CD4-positive, alpha-beta T cell treated with Interleukin-21 for 1 hour (primary cell): ENCODE results near the gene GNAZ.
"Not testable (repeated sequence)": the region's sequence is repeated elsewhere in the genome, so short reads cannot be mapped to it uniquely, and the experiment has no call there.

Source experiments
- DNase-seq: peaks from one replicate; pipeline ENCODE4 v3.0.0-alpha.2; 2020

GNAZ gene

DNA sequence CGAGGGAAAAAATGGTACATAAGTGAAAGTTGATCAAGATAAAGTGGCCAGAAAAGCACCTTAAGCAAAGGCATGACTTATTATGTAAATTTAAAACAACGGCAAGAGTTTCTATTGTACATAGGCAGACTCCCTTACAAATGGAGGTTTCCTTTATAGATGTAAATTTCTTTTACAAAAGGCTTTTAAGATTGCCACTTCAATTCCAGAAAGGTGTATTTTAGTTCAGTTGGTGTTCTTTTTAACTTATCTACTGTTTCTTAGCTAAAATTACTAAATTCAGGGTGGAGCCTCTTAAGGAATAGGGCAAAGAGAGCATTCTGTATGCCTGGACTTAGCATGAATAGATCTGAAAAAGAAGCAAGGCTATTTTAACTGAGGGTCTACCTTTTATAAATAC is 24.9 kb upstream of the GNAZ start:
- no peak for DNase-seq

DNA sequence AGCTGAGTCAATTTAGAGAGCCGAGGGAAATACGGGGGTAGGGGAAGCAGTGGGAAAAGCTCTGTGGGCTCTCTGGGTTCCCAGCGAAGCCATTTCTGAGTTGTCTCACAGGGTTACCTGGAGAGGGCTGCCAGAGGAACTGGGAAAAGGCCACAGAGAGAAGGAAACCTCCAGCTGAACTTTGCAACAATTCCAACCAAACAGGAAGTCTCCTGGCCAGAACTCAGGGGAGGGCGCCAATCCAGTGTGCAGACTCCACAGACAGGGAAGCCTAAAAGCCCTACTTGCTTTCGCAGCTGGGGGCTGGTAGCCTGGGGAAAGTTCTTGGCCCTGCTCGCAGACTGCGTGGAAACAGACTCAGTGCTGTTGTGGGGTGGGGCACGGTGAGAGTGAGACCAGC is 23.1 kb upstream of the GNAZ start:
- no peak for DNase-seq

DNA sequence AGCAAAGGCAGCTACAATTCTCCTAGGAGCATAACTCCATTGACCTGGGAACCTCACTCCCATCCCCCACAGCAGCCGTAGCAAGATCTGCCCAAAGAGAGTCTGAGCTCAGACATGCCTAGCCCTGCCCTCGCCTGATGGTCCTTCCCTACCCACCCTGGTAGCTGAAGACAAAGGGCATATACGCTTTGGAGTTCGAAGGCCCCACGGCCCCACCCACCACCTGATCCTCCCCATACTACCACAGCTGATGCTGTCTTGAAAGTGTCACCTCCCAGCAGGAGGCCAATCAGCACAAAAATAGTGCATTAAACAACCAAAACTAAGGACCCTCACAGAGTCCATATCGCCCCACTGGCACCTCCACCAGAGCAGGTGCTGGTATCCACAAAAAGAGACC is 22.6 kb upstream of the GNAZ start:
- no peak for DNase-seq

DNA sequence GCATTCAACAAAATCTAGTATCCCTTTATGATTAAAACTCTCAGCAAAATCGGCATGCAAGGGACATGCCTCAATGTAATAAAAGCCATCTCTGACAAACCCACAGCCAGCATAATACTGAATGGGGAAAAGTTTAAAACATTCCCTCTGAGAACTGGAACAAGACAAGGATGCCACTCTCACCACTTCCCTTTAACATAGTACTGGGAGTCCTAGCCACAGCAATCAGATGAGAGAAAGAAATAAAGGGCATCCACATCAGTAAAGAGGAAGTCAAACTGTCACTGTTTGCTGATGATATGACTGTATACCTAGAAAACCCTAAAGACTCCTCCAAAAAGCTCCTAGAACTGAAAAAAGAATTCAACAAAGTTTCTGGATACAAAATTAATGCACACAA is 19.8 kb upstream of the GNAZ start:
- DNase-seq = not testable (repeated sequence)

DNA sequence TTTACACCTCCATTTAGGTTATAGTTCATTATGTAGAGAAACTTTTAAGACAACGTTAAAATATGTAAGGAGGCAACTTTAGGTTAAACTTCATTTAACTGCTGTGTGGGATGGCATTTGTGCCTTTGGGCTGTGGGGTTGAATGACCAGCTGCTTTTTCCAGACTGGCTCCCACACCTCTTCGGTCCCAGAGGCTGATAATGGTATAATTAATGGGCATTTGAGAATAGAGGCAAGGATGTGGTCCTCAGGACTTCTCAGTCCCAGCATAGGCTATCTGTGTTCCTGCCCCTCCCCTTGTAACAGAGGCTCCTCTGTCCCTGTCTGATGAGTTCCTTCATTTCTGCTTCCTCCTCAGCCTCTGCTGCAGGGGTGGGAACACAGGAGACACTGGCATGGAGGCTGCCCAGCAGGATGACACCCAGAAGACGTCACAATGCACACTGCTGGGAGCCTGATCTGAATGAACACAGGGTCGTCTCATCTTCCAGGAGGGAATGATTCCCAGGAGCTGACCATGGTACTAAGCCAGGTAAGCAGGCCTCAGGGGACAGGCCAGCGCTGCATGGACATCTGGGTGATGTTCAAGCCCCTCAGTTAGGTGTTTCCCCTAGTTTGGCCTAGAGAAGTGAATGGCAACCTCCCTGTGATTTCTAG is 17.1 kb upstream of the GNAZ start:
- DNase-seq = no peak

DNA sequence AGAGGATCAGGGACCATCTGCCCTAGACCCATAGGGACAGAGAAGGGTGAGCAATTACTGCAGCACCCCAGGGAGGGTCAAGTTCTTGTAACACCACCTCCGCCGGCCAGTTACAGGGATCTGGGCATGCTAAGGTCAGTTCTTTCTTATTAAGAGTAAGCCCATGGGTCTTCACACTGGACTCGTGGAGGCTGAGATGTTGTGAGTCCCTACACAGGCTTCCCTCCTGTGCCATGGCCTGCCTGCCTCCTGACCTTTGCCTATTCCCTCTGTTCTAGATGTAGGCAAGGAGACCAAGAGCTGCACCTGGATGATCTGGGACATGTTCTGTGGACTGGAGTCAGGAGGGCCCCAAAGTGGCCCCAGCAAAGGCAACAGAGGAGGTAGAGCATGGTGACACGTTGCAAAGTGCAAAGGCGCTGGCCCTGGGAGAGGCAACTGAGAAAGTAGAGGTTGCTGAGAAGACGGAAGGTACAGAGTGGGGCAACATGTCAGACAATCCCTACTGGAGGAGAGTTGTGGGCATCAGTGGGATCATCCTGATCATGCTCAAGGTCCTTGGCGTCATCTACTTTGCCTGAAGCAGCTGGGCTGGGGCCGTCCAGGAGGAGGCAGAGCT is 16.3 kb upstream of the GNAZ start:
- no peak for DNase-seq

DNA sequence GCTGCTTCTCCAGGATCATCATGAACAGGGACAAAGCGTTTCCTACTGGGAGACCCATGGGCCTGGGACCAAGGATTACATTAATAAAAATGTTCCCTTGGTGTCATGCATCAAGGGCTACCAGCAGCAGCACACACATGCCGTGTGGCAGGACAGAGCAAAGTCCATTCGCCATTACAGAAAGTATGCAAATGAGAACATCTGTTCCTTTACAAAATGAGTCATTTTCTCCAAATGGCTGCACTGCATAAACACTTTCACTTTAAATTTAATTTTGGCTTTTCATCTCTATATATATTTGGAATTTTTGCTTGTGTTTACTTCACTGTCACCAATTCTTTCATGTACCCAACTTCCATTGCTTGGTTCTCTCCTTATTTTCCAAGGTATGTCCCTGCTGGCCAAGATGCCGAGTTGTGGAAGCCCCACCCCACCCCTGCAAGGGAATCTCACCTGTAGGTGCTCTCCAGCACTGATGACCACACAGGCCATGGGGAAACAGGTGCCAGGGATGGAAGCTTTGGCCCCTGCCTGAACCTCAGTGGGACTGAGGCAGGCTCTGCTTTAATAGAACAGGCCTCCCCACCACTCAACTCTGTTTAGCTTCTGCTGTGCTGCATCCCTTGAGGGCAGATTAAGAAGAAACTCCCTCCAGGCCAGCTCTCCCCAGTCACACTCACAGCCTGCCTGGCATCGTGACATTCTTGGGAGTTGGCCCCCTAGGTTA is 15.6 kb upstream of the GNAZ start:
- DNase-seq = no peak

DNA sequence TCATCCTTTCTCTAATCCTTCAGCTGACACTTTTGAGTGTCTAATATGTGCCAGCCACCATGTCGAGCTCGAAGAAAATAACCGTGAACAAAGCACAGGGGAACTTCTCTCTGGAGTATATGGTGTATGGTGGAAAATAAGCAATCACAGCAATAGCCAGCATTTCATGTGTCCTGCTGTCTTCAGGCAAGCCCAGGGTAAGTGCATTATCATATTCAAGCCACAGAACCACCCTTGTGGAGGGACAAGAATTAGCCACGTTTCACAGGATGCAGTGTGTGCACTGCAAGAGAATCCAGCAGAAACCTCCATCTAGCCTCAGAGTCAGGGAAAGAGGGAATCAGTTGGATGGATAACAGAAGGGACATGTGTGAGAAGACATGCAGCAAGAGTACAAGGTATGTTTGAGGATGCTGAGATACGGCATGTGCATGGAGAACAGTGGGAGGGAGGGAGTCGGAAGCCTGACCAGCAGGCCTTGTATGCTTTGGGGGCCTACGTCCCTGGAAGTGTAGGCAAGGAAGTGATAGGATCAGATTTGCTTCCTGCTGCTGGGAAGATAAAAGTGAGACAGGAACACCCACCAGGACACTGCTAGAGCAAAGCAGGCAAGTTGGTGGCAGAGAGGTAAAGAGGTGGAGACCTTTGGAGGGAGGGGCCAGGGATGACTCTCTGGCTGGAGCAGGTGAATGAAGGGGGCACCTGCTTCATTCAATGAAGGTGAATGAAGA is 14.7 kb upstream of the GNAZ start:
- no peak for DNase-seq

DNA sequence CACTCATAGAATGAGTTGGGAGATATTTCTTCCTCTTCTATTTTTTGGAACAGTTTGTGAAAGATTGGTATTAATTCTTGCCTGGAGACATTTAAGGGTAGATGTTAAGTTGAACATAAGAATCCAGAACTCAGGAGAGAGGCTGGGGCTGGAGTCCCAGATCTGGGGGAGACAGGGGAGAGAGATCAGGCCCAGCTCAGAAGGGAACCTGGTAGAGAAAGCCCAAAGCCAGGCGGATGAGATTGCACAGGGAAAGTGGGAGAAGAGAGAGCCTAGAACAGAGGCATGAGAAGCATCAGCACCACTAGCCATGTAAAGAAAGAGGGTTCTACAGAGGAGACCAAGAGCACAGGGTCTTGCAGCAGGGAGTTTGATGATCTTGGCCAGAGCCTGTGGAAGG is 13.0 kb upstream of the GNAZ start:
- no peak for DNase-seq

DNA sequence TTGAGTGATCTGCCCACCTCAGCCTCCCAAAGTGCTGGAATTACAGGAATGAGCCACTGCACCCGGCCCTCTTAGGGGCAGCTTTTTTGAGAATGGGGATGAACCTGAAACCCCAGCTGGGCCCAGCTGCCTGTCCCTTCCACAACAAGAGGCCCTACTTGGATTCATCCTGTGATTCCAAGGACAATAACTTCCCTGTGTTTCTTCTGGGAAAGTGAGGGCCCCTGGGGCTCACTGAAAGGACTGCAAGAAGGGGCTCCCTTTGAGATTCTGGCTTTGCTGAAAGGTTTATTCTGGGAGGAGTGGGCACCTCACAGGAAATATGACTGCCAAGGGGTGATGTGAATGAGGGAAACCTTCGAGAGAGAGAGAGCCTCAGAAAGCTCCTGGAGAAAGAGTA is 12.3 kb upstream of the GNAZ start:
- no peak for DNase-seq

DNA sequence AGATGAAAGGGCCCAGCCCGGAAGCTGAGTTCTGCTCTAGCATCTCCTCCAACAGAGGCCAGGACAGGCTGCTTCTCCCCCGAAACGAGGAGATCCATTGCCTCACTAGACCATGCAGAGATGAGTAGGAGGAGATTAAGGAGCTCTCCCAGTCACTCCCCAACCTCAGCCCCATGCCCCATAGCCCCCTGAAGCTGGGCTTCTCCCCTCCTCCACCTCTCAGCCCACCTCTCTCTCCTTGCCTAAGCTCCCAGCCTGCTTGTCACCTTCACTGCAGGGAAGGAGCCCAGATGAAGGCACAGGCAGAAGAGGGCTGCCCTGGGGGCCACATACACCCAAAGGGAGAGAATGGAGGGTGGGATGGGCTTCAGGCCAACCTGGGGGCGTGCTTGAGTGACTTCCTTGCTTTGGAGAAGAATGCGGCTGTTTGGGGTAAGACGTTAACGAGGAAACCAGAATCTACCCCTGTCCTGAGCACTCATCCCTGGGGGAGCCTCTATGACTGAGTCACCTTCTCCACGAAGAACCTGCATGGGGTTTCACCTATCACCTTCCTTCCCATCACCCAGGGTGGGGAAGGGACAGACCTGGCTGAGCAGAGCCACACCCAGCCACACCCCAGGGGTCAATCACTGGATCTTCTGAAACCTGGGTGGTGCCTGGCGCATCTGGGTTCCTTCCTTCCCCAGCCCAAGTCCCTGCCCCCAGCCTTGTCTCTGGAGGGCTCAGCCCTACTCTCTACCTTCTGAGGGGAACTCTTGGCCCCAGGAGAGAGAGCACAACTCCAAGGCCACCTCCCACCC is 11.6 kb upstream of the GNAZ start:
- no peak for DNase-seq

DNA sequence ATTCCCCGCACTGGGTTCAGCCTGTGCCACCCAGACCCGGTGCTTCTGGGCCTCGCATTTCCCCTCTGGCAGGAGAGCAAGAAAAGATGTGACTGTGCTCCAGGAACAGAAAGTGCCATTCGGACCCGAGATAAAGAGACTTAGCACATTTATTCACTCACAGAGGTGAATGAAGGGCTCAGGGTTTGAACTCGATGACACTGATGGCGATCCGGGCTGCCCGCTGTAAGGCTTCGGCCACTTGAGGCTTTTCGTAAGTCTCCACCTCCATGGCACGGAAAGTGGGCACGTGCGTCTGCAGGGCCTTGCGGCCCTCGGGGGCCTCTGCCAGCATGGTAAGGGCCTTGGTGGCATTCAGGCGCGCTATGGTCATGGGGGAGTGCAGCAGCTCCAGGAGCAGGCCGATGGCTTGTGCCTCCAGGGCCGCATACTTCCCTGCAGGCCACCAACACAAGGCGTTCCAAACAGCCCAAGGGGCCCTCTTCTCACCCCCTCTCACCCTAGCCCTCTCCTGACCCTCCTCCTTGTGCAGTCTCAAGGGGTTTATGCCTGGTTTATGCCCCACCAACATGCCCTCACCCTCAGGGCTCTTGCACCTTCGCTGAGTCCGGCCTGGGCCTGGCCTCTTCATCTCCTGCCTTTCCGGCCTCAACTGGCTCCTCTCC is 10.9 kb upstream of the GNAZ start:
- no peak for DNase-seq

DNA sequence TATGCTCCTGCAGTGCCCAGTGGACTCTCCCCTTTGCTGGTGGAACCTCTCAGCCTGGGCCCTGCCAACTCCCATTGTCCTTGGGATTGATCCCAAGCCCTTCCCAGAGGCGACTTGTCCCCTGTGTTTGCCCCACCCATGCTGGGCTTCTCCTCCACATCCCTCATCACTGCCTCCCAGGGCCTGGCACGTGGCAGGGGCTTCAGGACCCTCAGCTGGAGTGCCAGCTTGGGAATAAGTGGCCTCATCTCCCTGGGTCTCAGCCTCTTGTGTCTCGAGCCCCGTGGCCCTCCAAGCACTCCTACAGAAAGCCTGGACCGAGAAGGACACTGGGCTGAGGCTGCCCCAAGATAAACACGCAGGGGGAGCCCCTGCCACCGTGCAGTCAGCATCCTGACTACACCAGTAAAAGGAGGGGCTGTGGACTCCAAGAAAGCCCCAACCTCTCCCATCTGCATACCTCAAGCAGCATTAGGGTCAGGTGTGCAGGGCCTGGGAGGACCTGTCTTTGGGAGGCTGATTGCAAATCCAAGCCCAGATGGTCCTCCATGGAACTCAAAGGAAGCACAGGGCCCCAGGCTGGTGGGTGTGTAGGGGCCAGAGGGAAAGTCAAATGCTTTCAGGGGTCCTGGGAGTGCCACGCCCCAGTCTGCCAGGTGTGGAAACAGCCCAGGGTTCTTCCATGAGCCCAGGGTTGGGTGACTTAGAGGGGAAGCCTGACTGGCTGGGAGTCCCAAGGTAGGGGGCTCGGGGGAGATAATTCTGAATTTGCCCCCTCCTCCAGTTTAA is 9.5 kb upstream of the GNAZ start:
- DNase-seq = no peak

DNA sequence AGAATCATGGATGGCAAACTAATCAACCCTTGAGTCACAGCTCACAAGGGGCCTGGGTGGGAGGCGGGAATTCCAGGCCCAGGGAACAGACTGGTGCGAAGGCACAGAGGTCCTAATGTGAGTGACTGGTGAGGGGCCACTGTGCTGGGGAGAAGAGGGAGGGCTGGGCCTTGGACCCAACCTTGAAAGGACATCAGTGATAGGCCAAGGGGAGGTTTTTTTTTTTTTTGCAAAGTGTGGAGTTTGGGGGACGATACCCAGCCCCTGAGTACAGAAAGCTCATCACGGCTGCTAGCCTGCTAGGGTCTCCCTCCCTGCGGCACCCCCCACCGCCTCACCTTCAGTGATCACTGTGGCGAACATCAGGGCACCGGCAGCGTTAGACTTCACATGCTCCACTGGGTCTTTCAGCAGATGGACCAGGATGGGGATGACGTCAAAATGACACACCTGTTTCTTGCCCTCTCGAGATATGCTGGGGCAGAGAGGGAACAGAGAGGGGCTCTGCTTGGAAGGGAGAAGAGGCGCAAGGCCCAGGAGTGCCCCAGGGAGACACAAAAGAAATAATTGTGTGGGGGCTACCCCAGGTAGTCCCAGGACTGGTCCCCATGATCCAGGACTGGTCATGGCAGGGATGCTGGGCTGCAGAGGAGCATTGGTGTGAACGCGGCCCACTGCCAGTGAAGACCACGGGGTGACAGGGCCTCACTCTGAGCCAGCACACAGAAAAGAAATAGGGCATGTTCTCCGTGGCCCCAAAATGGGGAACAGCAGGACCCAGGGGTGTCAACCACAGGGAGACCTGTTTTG is 8.6 kb upstream of the GNAZ start:
- no peak for DNase-seq

DNA sequence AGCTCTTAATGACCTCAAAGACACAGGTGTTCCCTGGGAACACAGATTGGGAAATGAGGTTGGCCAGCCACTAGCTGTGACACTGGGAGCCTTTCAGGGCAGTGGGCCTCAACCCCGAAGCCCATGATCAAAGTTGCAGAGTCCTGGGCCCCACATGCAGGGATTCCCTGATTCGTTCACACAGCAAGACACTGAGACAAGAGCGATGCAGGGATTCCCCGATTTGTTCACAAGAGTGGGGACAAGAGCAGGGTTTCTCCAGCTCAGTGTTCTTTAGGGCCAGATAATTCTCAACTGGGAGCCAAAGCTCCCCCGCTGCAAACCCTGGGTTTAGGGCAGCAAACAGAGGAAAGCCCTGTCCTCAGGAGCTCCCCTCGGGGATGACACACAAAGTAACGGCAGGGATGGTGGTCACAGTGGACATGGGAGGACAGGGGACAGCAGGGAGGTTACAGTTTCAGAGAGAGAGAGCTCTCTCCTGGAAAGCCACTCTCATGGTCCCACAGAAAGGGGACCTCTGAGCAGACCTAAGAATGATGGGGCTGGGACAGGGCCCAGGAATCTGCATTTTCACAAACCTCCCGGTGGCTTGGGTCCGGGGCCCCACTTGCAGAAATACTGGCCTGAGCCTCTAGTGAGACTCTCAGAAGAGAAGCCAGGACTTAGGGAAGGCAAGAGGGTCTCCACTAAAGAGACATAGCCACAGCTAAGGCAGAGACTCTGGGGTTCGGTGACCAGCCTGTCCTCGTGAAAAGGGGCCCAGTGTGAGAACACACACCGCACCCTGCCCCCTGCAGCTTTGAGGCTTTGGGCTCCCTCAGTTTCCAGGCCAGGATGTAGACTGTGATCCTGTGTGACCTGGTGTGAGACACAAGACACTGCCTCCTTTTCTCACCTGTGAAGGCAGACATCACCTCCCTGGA is 7.4 kb upstream of the GNAZ start:
- DNase-seq = no peak

DNA sequence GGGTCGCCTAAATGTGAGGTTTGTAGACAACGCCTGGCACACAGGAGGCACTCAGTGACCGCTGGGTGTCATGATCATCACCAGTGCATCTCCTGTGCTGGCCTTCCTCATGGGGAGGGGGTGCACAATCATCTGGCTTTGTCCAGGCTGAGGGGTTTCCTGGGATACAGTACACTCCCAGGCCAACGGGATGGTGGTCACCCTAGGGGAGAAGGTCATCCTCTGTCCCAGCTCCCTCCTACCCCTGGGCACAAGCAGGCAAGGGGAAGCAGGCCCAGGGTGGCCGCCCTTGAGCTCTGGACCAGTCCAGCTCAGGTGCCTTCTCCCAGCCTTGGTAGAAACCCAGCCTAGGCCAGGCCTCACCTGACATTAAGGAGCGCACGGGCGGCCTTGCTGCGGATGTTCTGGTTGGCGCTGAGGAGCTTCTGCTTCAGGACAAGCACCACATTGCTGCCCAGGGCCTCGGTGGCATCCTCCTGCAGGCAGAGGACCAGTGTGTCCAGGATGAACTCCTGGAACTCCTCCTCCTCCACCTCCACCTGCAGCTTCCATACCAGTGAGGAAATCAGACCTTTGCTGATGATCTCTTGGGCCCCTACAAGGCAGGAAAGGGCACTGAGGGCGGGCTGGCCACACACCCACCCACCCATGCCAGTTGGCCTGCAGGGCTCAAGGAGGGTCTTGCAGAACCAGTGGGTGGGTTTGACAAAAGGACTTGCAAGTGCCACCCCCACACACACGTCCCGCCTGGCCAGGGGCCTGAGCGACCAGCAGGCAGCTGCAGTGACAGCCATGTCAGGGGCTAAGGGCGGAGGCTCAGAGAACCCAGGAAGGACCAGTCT is 6.6 kb upstream of the GNAZ start:
- DNase-seq = no peak

DNA sequence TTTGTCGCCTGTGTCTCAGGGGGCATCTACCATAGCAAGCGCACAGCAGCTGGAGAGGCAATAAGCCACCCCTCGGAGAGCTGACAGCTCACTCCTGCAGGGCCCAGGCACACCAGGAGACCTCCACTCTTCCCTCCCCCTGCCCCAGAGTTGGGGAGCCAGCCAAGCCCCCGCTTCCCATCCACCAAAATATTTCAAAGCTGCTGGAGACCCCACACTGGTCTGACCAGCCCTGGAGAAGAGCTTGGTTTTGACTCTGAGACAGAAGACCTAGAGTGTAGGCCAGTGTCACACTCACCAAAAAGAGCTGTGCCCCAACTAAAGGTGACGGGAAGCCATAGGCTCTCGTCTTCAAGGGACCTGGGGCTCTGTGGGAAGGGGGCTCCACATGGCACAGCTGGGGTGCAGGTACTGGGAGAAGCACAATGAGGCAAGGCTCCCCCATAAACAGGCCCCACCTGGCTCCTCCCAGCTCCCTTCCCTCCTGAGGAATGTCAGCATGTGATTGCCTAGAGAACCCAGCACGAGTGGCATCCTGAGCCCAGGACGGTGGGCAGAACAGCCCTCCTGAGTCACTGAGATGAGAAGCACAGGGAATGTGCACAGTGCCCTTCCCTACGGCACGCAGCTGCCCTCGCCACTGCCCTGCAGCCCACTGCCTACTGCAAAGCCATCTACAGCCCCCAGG is 5.8 kb upstream of the GNAZ start:
- DNase-seq = no peak

DNA sequence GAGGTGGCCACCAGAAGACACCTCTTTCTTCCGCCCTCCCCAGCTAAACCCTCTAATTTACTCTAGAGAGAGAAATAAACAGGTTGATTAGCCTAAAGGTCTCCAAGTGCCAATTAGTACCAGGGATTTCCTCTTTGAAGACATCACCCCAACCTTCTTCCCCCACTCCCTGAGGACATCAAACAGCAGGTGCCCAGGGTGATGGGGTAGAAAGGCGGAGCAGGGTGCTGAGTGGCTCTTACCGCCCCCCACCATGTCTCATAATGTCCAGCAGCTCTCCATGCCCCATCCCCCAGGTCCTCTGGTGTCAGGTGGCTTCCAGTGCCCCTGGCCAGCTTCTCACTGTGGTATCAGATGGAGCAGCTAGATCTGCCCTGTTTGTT is 5.3 kb upstream of the GNAZ start:
- DNase-seq = no peak
